GM23338 (cell line): ENCODE measurements around the gene SPHKAP. TPM values are rescaled to one million over a fixed set of nuclear protein-coding genes. Genes with fewer than 3 reads are reported as not detected.

Experiments used
- ATAC-seq: fragments of 200-7000 bp; cut with Tn5 transposase; 3 replicates; pipeline ENCODE4 v1.9.1; 2020
- DNase-seq: peaks from one replicate; pipeline ENCODE4 v3.0.0-alpha.2; 2015; ENCODE audit warnings: low spot score
- H2AFZ ChIP-seq: fragments of 200-600 bp; sonication (generic); 2 replicates; pipeline ENCODE4 v1.8.0; 2016; ENCODE audit warnings: antibody characterized with exemption, mild to moderate bottlenecking, moderate library complexity
- H3F3A ChIP-seq: fragments of 200-600 bp; sonication (generic); replicated peaks from 2 replicates; pipeline ENCODE4 v1.8.0; 2017; ENCODE audit warnings: antibody characterized with exemption, mixed run types, low read depth
- H3K27ac ChIP-seq: fragments of 200-600 bp; sonication (generic); 2 replicates; pipeline ENCODE4 v1.6.1; 2016; ENCODE audit warnings: low read depth
- H3K27me3 ChIP-seq: fragments of 200-600 bp; sonication (generic); 2 replicates; pipeline ENCODE4 v1.8.0; 2016; ENCODE audit warnings: mild to moderate bottlenecking, mixed run types, moderate library complexity; ENCODE audit not compliant: insufficient read depth
- H3K36me3 ChIP-seq: fragments of 200-600 bp; sonication (generic); 2 replicates; pipeline ENCODE4 v1.8.0; 2016; ENCODE audit warnings: mild to moderate bottlenecking; ENCODE audit not compliant: insufficient read depth
- H3K4me1 ChIP-seq: fragments of 200-600 bp; sonication (generic); 2 replicates; pipeline ENCODE4 v1.8.0; 2016; ENCODE audit warnings: mild to moderate bottlenecking, moderate library complexity; ENCODE audit not compliant: insufficient read depth
- H3K4me2 ChIP-seq: fragments of 200-600 bp; sonication (generic); 2 replicates; pipeline ENCODE4 v1.7.1; 2017; ENCODE audit warnings: mixed run types
- H3K4me3 ChIP-seq: fragments of 200-600 bp; sonication (generic); 2 replicates; pipeline ENCODE4 v1.6.1; 2016; ENCODE audit warnings: mixed run types
- H3K79me2 ChIP-seq: fragments of 200-600 bp; sonication (generic); replicated peaks from 2 replicates; pipeline ENCODE4 v1.8.0; 2017; ENCODE audit warnings: mild to moderate bottlenecking; ENCODE audit not compliant: insufficient read depth
- H3K9me2 ChIP-seq: fragments of 200-600 bp; sonication (generic); 2 replicates; pipeline ENCODE4 v1.8.0; 2017; ENCODE audit not compliant: insufficient read depth
- H4K20me1 ChIP-seq: fragments of 200-600 bp; sonication (generic); replicated peaks from 2 replicates; pipeline ENCODE4 v1.8.0; 2017; ENCODE audit warnings: mild to moderate bottlenecking; ENCODE audit not compliant: insufficient read depth
- H3K27ac Mint-ChIP-seq: 2 replicates; pipeline ENCODE4 v1.8.0; 2020; ENCODE audit warnings: inconsistent platforms, mild to moderate bottlenecking, moderate library complexity, mixed read lengths
- H3K27me3 Mint-ChIP-seq: 3 replicates; pipeline ENCODE4 v1.8.0; 2022; ENCODE audit warnings: low read depth, mild to moderate bottlenecking, moderate library complexity, mixed read lengths, inconsistent platforms; ENCODE audit not compliant: insufficient read depth, poor library complexity
- H3K36me3 Mint-ChIP-seq: 3 replicates; pipeline ENCODE4 v1.8.0; 2021; ENCODE audit warnings: low read depth, mild to moderate bottlenecking, inconsistent platforms, moderate library complexity, mixed read lengths
- H3K4me1 Mint-ChIP-seq: 3 replicates; pipeline ENCODE4 v1.8.0; 2020; ENCODE audit warnings: mild to moderate bottlenecking, inconsistent platforms, mixed read lengths
- H3K4me3 Mint-ChIP-seq: 3 replicates; pipeline ENCODE4 v1.8.0; 2021; ENCODE audit warnings: moderate library complexity, mild to moderate bottlenecking, inconsistent platforms, mixed read lengths
- H3K9me3 Mint-ChIP-seq: 3 replicates; pipeline ENCODE4 v1.8.0; 2020; ENCODE audit warnings: moderate library complexity, mild to moderate bottlenecking, inconsistent platforms, mixed read lengths
- CREB1 ChIP-seq: fragments of 250-450 bp; sonication (Bioruptor Pico); IDR thresholded peaks from 2 replicates; pipeline ENCODE4 v1.5.0; 2020; ENCODE audit warnings: low read depth, mild to moderate bottlenecking, moderate library complexity
- EZH2 ChIP-seq: fragments of 200-600 bp; sonication (generic); IDR thresholded peaks from one replicate; pipeline ENCODE4 v1.8.0; 2017; ENCODE audit warnings: antibody characterized with exemption, mild to moderate bottlenecking, low read depth; ENCODE audit not compliant: unreplicated experiment
- EZH2phosphoT487 ChIP-seq: fragments of 200-600 bp; sonication (generic); IDR thresholded peaks from one replicate; pipeline ENCODE4 v1.8.1; 2018; ENCODE audit warnings: antibody characterized with exemption; ENCODE audit not compliant: unreplicated experiment
- JUNB ChIP-seq: IDR thresholded peaks from one replicate; pipeline ENCODE4 v1.6.1; 2016; ENCODE audit warnings: antibody characterized with exemption; ENCODE audit not compliant: unreplicated experiment
- NANOG ChIP-seq: IDR thresholded peaks from 2 replicates; pipeline ENCODE4 v1.6.1; 2016; ENCODE audit warnings: antibody characterized with exemption, borderline replicate concordance
- POLR2AphosphoS5 ChIP-seq: IDR thresholded peaks from 2 replicates; pipeline ENCODE4 v1.6.1; 2016; ENCODE audit warnings: antibody characterized with exemption, low read depth
- REST ChIP-seq: IDR thresholded peaks from one replicate; pipeline ENCODE4 v1.6.1; 2018; ENCODE audit warnings: antibody characterized with exemption; ENCODE audit not compliant: unreplicated experiment
- STAT1 ChIP-seq: IDR thresholded peaks from one replicate; pipeline ENCODE4 v1.6.1; 2016; ENCODE audit warnings: antibody characterized with exemption; ENCODE audit not compliant: unreplicated experiment
- ZNF114 ChIP-seq: fragments of 250-450 bp; sonication (Bioruptor Pico); IDR thresholded peaks from 2 replicates; pipeline ENCODE4 v1.5.0; 2020; ENCODE audit warnings: mild to moderate bottlenecking, moderate library complexity
- ZNF331 ChIP-seq: fragments of 250-450 bp; sonication (Bioruptor Pico); IDR thresholded peaks from 2 replicates; pipeline ENCODE4 v1.5.0; 2020; ENCODE audit warnings: low read depth, mild to moderate bottlenecking, moderate library complexity
- ZNF462 ChIP-seq: fragments of 250-450 bp; sonication (Bioruptor Pico); IDR thresholded peaks from 2 replicates; pipeline ENCODE4 v1.5.0; 2020; ENCODE audit warnings: mild to moderate bottlenecking, moderate library complexity
- polyA plus RNA-seq: library from polyadenylated mRNA; unstranded; fragments of >200 nt; fragmentation: Nextera tagmentation; extraction: Ambion mirVana; gene quantifications from 2 replicates; pipeline ENCODE4 v1.2.1, GENCODE V29; 2016
- total RNA-seq: library from RNA; depleted of rRNA; stranded (reverse); fragments of >200 nt; shearing (Covaris generic); gene quantifications from 2 replicates; pipeline ENCODE4 v1.2.3, GENCODE V29; 2014
- TF ChIP-seq, protein P1 (sequence below), 2 experiments: fragments of 200-600 bp in 1 of 2; sonication (generic) in 1 of 2; conservative IDR thresholded peaks; 2 replicates each; pipeline versions ENCODE4 v1.5.1 to v1.6.1; 2016 to 2017; ENCODE audit warnings: antibody characterized with exemption in 2 of 2, low read depth in 2 of 2, mild to moderate bottlenecking in 2 of 2, moderate library complexity in 1 of 2
- TF ChIP-seq, protein P2 (sequence below): IDR thresholded peaks from 2 replicates; pipeline ENCODE4 v1.6.1; 2016; ENCODE audit warnings: antibody characterized with exemption

SPHKAP gene
- total and polyA plus RNA-seq, 2 experiments from 2014 or later, result 0.10 TPM; not detected in 1

- ATAC-seq, result no peak
- no peaks in the 10 kb centered on the region for H3F3A ChIP-seq
- H3K4me1 ChIP-seq, result 0 out of 2 replicates have a peak, but pooled peaks cover 8% of the 10 kb centered on the region
- Mint-ChIP-seq H3K36me3 (peaks cover 4% of the 10 kb centered on the region; the same call in 2 of the 3 replicates), H3K4me1 (peaks cover 2% of the 10 kb centered on the region; the same call in 2 of the 3 replicates), H3K27me3 (no peaks in the 10 kb centered on the region), H3K27ac (no peak overlapping the region), H3K4me3 (no peak overlapping the region), H3K9me3 (peaks cover 6% of the 10 kb centered on the region; the same call in 2 of the 3 replicates)
- TF ChIP-seq POLR2AphosphoS5 (no peak), ZNF114 (no peak), JUNB (no peak), STAT1 (no peak), EZH2phosphoT487 (no peak), ZNF331 (CRISPR knock-in tag) (no peak), REST (no peak), NANOG (no peak), CREB1 (no peak), EZH2 (no peak), ZNF462 (CRISPR knock-in tag) (no peak)
- TF ChIP-seq, protein P1, sequence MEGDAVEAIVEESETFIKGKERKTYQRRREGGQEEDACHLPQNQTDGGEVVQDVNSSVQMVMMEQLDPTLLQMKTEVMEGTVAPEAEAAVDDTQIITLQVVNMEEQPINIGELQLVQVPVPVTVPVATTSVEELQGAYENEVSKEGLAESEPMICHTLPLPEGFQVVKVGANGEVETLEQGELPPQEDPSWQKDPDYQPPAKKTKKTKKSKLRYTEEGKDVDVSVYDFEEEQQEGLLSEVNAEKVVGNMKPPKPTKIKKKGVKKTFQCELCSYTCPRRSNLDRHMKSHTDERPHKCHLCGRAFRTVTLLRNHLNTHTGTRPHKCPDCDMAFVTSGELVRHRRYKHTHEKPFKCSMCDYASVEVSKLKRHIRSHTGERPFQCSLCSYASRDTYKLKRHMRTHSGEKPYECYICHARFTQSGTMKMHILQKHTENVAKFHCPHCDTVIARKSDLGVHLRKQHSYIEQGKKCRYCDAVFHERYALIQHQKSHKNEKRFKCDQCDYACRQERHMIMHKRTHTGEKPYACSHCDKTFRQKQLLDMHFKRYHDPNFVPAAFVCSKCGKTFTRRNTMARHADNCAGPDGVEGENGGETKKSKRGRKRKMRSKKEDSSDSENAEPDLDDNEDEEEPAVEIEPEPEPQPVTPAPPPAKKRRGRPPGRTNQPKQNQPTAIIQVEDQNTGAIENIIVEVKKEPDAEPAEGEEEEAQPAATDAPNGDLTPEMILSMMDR (conservative IDR thresholded peaks at IDR 0.05; ENCODE audit: low read depth in 2 of 2), result no peak
- TF ChIP-seq, protein P2, sequence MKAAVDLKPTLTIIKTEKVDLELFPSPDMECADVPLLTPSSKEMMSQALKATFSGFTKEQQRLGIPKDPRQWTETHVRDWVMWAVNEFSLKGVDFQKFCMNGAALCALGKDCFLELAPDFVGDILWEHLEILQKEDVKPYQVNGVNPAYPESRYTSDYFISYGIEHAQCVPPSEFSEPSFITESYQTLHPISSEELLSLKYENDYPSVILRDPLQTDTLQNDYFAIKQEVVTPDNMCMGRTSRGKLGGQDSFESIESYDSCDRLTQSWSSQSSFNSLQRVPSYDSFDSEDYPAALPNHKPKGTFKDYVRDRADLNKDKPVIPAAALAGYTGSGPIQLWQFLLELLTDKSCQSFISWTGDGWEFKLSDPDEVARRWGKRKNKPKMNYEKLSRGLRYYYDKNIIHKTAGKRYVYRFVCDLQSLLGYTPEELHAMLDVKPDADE, result no peak
- no peaks in the 10 kb centered on the region for H3K79me2 ChIP-seq
- no peak overlapping the region for H3K27ac ChIP-seq
- no peak overlapping the region for H3K4me3 ChIP-seq
- DNase-seq, result no peak
- no peak overlapping the region for H3K4me2 ChIP-seq
- no peaks in the 10 kb centered on the region for H3K36me3 ChIP-seq
- no peaks in the 10 kb centered on the region for H4K20me1 ChIP-seq
- H3K9me2 ChIP-seq, result no peaks in the 10 kb centered on the region
- H3K27me3 ChIP-seq, result no peaks in the 10 kb centered on the region
- H2AFZ ChIP-seq, result no peak overlapping the region
Measured at GRCh38 chr2:227942021-227942420, 239.5 kb downstream of the SPHKAP start.
